Epithelial cell of prostate (primary cell): Measurements from ENCODE around the gene PRDM2.
A peak's percentile ranks its signal among the peaks of the same experiment; 100 is the strongest.

Experiments used
- DNase-seq: peaks from one replicate; pipeline ENCODE4 v3.0.0-alpha.2; 2011; ENCODE audit warnings: low read depth, low spot score
- H3K27ac ChIP-seq: fragments of 450-650 bp; 2 replicates; pipeline ENCODE4 v1.5.1; 2017; ENCODE audit warnings: mild to moderate bottlenecking

The PRDM2 gene

DNA sequence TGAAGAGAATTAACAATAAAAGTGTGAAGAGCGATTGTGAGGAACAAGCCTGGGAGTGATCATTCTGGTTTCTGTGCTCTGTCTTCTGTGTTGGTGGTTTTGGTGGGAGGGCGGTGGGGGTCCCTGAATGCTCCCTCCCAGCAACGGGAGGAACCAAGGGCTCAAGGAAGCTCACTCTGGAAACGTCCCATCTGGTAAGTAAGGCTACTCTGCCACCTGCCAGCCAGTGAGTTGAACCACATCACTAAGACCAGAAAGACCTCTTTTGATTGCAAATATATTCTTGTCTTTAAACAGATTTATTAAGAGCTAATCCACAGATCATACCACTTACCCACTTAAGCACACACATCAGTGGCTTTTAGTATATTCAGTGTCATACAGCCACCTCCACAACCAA, 125.0 kb downstream of the PRDM2 start:
- no peak for DNase-seq
- H3K27ac ChIP-seq: no peak overlapping the region

DNA sequence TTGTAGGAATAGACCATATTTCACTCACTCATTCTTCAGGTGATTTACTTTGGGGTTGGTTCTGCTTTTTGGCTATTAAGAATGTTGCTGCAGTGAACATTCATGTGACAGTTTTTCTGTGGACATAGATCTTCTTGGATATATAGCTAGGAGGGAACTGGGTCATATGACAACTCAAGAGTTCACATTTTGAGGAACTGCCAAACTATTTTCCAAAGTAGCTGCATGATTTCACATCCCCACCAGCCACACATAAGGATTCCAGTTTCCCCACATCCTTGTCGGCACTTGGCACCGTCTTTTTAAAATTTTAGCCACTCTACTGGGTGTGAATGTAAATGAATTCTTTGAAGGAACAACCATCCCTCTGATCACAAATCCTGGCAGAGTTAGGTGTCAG, 126.0 kb downstream of the PRDM2 start:
- no peak for DNase-seq
- H3K27ac ChIP-seq: no peak overlapping the region

DNA sequence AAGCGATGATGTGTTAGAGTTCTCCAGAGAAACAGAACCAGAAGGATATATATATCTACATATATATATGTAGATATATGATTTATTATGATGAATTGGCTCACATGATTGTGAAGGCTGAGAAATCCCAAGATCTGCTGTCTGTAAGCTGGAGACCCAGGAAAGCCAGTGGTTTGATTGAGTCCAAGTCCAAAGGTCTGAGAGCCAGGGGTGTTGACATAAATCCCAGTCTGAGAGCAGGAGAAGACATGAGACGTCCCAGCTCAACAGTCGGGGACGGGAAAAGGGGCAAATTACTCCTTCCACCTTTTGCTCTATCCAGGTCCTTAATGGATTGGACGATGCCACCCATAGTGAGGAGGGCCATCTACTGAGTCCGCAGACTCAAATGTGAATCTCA, 126.6 kb downstream of the PRDM2 start:
- no peak for DNase-seq
- H3K27ac ChIP-seq: no peak overlapping the region

DNA sequence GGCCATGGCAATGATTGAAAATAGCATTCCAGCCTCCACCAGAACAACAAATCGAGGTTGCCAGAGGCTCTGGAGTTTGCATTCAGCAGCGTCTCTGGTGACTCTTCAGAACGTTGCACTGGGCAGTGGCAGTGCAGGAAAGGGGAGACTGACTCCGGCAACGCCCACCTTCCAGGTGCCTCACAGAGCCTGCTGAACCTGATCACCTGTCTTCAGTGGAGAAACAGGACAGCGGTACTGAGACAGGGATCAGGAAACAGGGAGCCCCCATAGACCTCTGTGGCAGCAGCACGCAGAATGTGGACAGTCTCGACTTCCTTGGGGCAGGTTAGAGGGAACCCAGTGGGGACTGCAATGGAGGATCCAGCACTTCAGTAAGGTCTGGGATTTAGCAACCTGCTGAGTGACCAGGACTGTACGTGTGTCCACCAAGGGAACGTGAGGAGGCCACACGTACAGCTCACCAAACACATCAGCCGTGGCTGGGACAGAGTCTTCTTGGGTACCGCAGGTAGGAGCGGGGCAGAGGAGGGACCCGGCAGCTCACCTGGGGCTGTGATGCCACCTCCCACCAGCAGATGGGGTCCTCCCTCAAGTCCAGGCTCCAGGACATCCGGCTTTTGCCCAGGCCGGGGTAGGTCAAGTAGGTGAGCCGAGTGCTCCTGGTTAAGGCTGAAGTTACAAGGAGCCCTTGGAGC, 128.6 kb downstream of the PRDM2 start:
- H3K27ac ChIP-seq: no peak overlapping the region
- DNase-seq: no peak

DNA sequence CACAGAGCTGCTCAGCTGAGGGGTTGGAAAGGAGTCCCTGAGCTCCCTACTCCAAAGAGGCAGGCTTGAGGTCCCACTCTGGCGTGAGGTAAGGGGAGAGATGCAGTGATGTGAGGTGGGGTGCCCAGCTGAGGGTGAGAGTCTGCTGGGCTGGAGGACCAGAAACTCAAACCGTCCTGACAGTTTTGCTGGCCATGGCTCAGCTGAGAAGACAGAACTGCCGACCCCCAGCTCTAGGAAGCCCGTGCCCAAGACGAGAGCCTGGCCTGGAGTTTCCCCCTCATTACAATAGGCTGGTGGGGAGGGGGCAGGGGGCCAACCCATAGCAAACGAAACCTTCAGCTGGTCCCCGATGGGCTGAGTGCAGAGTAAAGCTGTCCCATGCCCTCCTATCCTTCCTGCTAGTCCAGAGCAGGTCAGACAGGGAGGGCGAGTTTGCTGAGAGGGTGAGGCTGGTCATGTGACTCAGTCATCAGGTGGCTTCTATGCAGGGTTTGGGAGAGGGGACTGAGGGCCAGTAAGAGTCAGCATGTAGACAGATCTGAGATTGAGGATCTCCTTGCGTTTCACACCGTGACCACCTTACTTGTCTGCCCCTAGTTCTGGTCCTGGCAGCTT, 129.3 kb downstream of the PRDM2 start:
- no peak for DNase-seq
- H3K27ac ChIP-seq: no peak overlapping the region

DNA sequence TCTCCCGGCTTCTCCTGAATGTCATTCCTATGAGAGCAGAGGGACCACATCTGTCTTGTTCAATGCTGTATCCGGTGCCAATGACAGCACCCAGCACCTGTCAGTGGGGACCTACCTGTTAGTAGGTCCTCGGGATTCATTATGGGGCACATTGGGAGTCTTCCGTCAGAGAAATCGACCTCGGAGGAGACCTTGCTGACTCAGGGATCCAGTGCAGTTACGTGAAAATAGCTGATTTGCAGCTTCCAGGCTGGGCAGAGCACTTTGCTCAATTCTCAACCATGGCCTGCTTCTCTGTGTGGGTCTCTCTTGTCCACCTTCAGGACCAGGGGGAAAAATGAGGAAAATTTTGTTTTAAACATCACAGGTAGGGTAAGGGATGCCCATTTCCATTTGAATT, 130.2 kb downstream of the PRDM2 start:
- no peak overlapping the region for H3K27ac ChIP-seq
- DNase-seq: no peak

DNA sequence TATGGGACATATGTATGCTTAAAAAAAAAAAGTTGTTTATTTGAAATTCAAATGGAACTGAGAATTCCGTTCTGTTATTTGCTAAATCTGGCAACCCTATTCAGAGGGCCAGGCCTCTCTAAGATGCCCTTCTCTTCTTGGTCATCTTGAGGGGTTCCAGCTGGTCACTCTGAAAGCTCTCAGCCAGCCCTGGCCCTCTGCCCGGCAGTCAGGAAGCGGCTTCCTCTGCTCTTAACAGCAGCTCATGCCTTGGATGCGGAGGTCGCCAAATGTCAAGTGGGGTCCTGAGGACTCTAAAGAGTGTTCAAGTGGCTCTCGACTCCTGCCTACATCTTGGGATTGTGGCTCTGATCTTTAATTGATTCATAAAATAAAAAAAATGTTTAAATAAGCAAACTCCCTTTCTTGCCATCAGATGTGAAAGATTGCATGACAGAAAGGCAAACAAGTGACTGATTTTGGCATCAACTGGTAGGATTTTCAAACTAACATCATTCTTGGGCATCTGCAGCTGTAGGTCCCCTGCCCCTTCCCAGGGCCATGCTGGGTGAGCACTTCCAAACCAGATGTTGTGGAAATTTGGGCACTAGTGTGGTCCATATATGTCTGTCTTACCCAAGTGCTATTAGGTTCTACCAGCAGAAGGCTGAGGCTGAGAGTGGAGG, 130.8 kb downstream of the PRDM2 start:
- DNase-seq: no peak

DNA sequence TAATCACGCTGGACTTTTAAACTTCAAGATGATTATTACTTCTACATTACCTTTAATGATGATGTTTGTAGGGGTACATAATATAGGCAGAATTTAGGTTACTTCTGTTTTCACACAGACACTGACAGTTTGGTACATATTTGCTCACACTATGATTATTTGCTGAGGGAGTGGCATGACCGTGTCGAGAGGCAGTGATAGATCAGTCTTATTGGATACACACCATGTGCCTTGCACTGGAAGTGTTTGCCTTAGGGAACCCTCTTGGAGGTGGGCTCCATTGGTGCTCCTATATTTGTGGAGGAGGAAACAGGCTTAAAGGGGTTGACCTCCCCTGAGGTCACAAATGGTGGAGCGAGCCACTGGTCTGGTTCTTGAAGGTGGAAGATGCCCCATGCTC, 132.1 kb downstream of the PRDM2 start:
- H3K27ac ChIP-seq: no peak overlapping the region
- DNase-seq: no peak

More for the DNA sequence above, 130.8 kb downstream of the PRDM2 start:
- H3K27ac ChIP-seq: no peak overlapping the region

DNA sequence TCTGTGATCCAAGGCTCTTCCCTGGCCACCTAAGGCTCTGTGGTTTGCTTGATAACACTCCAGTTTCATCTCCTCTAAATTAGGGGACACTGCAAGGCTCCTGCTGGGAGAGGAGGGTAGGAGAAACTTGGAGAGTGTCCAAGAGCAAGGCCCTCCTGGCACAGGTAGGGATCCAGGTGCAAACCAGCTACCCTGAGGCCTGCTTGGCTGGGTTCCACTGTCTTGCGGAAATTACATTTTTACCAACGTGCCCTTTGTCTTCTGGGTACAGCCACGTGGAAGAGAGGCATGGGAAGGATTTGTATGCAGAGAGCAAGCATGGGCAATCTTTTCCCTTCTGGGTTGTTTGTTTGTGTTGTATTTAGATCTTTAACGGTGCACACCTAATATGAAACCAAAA, 132.5 kb downstream of the PRDM2 start:
- no peak overlapping the region for H3K27ac ChIP-seq
- DNase-seq: no peak

DNA sequence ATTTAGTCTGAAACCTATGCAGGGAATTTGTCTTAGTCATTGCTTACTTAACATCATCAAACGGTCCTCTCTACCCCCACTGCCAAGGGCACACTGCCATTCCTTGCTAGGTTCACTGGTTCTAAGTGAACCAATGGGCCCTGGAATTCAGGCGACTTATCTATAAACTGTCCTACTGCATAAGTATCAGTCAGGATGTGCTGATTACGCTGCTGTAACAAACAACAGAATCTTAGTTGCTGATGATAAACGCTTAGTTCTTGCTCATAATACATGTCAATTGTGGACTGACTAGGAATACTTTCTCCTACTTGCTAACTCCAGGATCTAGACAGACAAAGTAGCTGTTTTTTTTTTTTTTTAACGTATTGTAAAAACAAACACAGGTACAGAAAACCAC, 136.1 kb downstream of the PRDM2 start:
- no peak for DNase-seq
- no peak overlapping the region for H3K27ac ChIP-seq

DNA sequence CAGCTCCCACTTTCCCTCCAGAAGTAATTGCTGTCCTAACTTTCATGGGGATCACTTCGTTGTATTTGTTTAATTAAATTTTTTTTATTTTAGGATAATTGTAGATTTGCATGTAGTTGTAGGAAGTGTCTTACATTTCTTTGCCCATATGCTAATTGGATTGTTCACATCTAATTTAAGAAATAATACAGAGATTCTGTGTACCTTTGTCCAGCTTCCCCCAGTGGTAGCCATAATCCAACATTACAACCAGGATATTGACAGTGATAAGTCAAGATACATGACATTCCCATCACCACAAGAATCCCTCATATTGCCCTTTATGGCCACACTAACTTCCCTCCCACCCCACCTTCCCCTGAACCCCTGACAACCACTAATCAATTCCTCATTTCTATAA, 136.6 kb downstream of the PRDM2 start:
- DNase-seq: no peak

DNA sequence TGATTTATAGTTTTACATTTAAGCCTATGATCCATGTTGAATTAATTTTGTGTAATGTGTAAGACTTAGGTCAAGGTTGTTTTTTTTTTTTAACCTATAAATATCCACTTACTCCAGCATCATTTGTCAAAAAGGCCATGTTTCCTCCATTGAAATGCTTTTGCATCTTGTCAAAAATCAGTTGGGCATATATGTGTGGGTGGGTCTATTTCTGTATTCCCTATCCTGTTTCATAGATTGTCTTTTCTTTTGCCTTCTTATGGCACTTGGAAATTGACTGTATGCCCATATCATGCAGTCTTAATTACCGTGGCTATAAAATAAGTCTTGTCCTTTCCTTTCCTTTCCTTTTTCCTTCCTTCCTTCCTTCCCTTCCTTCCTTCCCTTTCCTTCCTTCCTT, 138.2 kb downstream of the PRDM2 start:
- no peak for DNase-seq
- no peak overlapping the region for H3K27ac ChIP-seq

More for the DNA sequence above, 136.6 kb downstream of the PRDM2 start:
- no peak overlapping the region for H3K27ac ChIP-seq

DNA sequence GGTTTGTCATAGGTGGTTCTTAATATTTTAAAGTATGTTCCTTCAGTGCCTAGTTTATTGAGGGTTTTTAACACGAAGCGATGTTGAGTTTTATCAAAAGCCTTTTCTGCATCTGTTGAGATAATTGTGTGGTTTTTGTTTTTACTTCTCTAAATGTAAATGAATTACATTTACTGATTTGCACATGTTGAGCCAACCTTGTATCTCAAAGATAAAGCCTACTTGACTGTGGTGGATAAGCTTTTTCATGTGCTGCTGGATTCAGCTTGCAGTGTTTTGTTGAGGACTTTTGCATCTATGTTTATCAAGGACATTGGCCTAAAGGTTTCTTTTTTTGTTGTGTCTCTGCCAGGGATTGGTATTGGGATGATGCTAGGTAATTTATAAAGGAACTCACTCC, 142.5 kb downstream of the PRDM2 start:
- no peak for DNase-seq
- H3K27ac ChIP-seq: no peak overlapping the region

DNA sequence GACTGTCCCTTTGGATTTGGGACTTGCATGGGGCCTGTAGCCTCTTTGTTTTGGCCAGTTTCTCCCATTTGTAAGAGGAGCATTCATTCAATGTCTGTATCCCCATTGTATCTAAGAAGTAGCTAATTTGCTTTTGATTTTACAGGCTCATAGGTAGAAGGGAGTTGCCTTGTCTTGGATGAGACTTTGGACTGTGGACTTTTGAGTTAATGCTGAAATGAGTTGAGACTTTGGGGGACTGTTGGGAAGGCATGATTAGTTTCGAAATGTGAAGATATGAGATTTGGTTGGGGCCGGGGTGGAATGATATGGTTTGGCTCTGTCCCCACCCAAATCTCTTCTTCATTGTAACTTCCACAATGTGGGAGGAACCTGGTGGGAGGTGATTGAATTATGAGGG, 151.7 kb downstream of the PRDM2 start:
- no peak for DNase-seq
- H3K27ac ChIP-seq: no peak overlapping the region

DNA sequence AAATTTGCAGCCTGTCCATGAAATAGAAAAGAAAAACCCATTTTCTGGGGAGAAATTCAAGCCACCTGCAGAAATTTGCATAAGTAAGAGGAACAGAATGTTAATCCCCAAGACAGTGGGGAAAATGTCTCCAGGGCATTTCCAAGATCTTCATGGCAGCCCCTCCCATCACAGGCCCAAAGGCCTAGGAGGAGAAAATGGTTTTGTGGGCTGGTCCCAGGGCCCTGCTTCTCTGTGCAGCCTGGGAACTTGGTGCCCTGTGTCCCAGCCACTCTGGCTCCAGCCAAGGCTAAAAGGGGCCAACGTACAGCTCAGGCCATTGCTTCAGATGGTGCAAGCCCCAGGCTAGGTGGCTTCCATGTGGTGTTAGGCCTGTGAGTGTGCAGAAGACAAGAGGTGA, 155.6 kb downstream of the PRDM2 start:
- DNase-seq: no peak
- H3K27ac ChIP-seq: no peak overlapping the region

DNA sequence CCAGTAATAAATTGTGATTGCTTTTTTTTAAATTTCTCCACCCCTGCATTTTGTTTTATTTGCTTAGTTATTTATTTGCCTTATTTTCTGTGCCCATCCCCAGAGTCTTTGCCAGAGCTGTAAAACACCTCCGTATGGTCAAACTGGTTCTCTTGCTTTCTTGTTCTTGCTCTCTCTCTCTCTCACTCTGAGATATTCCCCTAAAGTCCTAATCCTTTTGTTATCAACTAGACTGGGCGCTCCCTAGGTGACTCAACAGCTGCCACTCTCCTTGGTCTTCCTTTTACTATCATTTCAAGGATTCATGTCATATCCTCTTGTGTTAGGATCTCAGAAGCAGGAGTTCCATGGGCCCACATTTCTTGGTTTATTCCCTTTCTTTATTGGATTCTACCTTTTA, 160.0 kb downstream of the PRDM2 start:
- H3K27ac ChIP-seq: no peak overlapping the region
- DNase-seq: peak; percentile 20

DNA sequence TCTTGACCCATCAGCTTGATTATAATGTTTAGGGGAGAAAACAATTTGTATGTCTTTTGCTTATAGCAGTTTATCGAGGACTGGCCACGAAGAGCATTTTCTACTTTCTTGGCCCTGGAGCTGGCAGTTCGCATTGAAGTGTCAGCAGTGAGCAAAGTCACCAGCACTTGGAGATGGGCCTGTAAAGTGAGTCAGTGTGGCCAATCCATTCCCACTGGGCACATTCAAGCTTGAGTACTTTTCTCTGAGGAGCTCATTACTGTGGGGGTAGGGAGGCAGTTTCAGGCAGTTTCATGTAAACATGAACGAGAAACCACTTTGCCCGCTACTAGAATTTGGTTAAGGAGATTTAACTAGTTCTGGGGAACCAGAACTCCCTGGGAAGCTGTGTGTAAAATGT, 164.8 kb downstream of the PRDM2 start:
- DNase-seq: no peak
- no peak overlapping the region for H3K27ac ChIP-seq

DNA sequence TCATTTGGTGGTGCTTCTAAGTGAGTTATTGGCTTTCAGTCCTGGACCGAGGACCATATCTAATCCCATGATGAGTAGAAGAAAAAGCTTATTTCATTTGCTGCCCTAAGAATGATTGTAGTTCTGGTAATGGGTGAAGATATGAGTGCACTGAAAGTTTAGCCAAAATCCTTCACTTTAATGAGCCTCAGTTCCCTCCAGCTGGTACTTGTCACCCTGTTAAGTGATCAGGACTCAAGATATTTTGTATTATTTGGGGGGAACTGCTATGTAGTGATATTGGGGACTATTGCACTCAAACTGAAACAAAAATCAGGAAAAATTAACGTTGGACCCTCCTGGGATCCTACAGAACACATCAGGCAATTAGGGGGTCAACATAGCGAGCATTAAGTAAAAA, 165.9 kb downstream of the PRDM2 start:
- no peak for DNase-seq
- no peak overlapping the region for H3K27ac ChIP-seq

DNA sequence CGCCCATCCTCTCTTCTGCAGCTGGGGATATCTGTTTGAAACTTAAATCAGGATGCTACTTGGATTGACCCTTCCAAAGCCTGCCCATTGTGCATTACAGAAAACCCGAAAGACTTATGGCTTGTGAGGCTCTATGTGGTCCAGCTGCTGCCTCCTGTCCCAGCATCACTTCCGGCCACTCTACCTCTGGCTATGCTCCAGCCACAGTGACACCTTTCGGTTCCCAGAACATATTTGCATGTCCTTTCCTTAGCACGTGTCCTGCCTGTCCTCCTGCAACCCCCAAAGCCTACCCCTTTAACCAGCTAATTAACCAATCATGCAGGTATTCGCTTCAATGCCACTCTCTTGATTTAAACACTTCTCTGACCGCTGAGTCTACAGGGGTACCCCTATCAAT, 167.6 kb downstream of the PRDM2 start:
- no peak overlapping the region for H3K27ac ChIP-seq
- no peak for DNase-seq

DNA sequence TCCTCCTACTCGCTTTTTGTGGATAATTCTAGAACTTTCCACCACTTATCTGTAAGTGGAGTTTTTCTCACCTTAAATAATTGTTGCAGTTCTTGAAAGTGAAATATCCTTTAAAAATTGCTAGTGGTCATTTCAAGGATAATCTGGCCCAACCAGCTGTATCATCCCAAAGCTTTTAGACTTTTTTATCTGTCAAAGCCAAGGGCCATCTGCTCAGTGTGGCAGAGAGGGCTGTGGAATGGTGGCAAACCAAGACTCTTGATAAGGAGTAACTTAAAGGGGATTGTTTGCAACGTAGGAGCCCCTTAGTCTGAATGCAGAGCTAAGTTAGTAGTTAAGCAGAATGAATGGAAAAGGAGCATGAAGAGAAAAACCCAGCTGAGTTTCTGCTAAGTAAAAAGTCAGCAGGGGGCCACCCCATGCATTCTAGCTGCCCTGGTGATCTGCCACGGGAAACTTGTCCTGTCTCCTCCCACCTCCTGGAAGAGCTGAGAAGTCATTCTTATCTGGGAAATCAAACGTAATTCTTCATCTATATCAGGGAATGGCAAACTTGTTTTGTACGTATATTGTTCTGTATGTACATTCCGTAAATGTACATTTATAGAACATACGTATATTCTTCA, 169.3 kb downstream of the PRDM2 start:
- DNase-seq: no peak
- no peak overlapping the region for H3K27ac ChIP-seq

DNA sequence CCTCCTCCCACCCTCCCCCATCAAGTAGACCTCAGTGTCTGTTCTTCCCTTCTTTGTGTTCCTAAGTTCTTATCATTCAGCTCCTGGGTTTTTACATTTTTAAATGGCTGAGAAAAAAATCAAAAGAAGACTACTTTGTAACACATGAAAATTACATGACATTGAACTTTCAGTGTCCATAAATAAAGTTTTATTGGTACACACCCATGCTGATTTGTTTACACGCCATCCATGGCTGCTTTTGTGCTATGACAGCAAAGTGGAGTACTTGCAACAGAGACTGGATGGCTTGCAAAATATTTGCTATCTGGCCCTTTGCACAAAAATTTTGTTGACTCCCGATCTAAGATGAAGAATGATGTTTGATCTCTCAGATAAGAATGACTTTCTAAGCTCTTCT, 171.4 kb downstream of the PRDM2 start:
- DNase-seq: no peak
- H3K27ac ChIP-seq: no peak overlapping the region
